HL-60/S4 treated with phorbol 12-myristate 13-acetate at 8.2 ng/mL for 4 days and 3 days (cell line): ENCODE measurements around the gene DDOST.
"Not testable (repeated sequence)": the region's sequence is repeated elsewhere in the genome, so short reads cannot be mapped to it uniquely, and the experiment has no call there.

ENCODE experiments used
- in situ Hi-C: fragments of 300-500 bp; cut with MboI; formaldehyde crosslinking; loops from 2 replicates; pipeline ENCODE4 v1.15.0; 2022; ENCODE audit warnings: low sequenced_read_pairs

The DDOST gene

DNA sequence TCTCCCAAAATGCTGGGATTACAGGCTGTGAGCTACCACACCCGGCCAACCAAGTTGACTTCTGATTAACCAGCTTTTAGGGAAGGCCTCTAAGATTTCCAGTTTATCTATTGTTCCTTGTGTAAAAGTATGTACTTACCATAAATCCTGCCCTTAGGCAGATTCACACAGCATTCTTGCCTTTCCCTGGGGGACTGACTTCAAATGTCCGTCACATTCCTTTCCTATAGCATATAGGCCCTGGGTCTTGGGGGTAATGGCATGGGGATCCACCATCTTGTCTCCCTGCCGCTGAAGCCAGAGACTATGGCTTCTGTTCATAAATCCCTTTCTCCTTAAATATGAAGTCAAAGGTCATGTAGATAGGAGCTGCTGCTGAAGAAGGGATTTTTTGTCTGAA lies 28.8 kb downstream of the DDOST start:
- in situ Hi-C loops: no loop called here

DNA sequence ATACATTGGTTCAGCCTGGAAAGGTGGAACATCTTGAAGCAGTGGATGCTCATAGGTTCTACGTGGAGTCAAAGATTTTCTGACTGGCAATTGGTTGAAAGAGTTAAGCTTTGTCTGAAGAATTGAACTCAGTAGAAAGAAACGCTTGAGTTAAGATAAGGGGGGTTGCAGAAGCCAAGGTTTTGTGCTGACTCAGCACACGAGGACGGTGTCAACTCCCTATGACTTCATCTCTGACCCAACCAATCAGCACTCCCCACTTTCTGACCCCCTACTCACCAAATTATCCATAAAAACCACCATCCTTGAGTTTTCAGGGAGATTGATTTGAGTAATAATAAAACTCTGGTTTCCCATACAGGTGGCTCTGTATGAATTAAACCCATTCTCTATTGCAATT lies 30.4 kb downstream of the DDOST start:
- in situ Hi-C loops: no loop called here

GRCh38 chr1:20626524-20626923 lies 34.6 kb downstream of the DDOST start:
- in situ Hi-C loops: no loop called here

- in situ Hi-C loops: no loop called here
Observed at GRCh38 chr1:20626098-20626427, 35.1 kb downstream of the DDOST start.

DNA sequence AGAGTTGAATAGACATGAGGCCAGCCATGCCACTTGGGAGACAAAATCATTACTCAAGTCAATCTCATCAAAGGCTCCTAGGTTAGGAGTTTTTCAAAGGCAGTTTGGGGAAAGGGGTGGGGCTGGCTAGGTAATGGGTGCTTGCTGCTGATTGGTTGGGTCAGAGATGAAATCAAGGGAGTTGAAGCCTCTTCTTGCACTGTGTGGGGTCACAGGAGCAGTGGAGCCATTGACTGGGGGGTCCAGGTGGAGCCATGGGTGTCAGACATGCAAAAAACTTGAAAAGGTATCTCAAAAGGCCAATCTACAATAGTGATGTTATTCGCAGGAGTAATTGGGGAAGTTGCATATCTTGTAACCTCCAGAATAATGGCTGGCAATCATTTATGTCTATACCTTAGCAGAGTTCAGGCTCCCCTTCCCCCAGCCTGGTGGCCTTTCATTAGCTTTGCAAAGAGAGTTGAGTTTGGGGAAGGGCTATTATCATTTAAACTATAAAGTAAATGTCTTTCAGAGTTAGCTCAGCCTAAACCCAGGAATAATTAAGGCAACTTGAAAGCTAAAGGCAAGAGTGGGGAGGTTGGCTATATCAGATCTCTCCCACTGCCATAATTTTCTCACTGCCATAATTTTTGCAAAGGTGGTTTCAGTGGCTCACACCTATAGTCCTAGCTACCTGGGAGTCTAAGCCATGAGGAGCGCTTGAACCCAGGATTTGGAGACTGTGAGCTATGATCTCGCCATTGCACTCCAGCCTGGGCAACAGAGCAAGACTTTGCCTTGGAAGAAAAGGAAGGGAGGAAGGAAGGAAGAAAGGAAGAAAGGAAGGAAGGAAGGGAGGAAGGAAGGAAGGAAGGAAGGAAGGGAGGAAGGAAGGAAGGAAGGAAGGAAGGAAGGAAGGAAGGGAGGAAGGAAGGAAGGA lies 35.7 kb downstream of the DDOST start:
- in situ Hi-C loops: no loop called here

GRCh38 chr1:20624709-20625108 lies 36.5 kb downstream of the DDOST start:
- in situ Hi-C loops: no loop called here

GRCh38 chr1:20621012-20621411 lies 40.2 kb downstream of the DDOST start:
- in situ Hi-C loops: no loop called here

DNA sequence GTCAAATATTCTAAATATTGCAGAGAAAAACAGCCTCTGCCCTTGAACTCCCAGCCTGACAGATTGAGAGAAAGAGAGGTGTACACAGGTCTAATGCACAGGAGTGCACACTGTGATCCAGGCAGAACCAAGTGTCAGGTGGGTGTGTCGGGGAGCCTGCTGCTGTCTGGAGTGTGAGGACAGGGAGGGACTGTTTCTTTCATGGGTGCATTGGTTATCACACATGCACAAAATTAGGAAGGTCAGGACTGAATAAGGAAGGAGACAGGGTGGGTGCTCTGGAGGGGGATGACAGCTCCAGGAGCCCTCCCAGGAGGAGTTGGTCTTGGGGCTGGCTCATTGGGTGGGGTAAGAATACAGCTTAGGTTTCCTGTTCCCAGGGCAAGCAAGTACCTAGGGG lies 41.2 kb downstream of the DDOST start:
- in situ Hi-C loops: no loop called here

- in situ Hi-C loops: no loop called here
Observed at GRCh38 chr1:20618550-20618949, 42.6 kb downstream of the DDOST start.

DNA sequence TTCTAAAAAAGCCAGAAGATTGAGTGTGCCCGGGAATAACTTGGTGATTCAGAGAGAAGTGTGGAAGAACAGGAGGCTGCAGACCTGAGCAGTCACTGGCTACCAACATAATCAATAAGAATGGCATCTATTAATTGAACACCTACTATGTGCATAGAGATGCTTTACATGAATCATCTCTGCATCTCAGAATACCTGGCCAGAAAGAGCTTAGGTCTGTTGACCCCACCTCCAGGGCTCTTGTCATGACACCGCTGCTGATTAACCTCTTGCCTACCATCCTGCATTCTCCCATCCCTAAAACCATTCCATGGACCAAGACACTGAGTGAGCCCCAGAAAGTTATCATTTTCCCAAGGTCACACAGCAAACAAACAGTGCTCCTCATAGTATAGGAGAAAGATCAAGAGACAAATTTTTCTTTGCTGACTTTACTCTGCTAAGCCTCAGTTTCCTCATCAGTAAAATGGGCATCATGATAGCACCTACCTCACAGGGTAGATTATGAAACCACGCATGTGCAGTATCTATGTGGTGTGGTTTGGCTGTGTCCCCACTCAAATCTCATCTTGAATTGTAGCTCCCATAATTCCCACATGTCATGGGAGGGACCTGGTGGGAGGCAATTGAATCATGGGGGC lies 44.2 kb downstream of the DDOST start:
- in situ Hi-C loops: no loop called here

DNA sequence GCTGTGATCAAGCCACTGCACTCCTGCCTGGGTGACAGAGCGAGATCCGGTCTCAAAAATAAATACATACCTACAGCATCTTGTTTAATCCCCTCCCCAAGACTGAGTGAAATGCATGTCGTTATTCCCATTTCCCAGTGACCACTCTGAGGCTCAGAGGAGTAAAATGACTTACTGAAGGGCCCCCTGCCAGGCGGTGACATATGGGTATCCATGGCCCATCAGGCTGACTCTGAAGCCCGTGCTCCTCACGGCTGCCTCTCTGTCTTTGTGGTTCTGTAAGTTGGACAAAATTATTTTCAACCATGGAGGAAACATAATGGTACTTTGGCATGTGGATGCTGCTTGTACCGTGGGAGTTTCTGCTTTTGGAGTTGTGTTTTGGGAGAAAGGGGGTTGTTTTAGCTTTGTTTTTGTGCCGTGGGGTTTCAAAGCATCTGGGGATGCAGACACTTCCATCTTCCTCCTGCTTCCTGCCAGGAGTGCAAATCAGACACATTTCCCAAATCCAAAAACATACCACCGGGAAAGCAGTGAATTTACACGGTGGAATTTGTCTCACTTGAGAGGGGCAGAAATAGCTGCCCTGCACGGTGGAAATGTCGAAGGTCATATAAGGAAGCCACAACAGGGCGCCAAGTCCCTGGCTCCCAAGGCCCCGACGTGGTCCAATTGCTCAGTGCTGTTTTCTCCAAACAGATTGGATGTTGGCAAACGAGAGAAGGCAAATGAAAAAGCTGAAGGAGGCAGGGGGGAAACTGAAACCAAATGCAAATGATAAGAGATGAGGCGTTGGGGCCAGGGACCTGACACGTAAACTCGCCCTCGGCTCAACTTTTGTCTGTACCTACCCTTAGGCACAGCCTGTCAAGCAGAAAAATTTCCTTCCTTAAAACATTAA lies 45.0 kb downstream of the DDOST start:
- in situ Hi-C loops: no loop called here

DNA sequence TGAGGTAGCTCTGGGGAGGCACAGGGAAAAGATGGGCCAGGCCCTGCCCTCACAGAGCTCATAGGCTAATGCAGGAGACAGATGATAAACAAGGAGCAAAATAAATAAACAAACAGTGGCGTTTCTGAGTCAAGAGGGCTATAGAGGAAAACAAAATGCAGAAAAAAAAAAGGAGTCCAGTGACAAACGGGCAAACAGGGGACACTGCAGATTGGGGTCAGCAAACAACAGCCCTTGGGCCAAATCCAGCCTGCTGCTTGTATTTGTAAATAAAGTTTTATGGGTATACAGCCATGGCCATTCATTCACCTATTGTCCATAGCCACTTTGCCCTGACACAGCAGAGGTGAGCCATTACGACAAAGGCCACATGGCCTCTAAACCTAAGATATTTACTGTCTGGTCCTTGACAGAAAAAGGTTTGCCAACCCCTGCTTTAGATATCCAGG lies 47.0 kb downstream of the DDOST start:
- in situ Hi-C loops: no loop called here

GRCh38 chr1:20612221-20612746 lies 48.9 kb downstream of the DDOST start:
- in situ Hi-C loops: no loop called here

GRCh38 chr1:20611652-20612051 lies 49.5 kb downstream of the DDOST start:
- in situ Hi-C loops: no loop called here

- in situ Hi-C loops: no loop called here
Observed at GRCh38 chr1:20610970-20611369, 50.2 kb downstream of the DDOST start.

GRCh38 chr1:20609541-20609940 lies 51.6 kb downstream of the DDOST start:
- in situ Hi-C loops: no loop called here

GRCh38 chr1:20606801-20607570 lies 54.2 kb downstream of the DDOST start:
- in situ Hi-C loops: not testable (repeated sequence)

DNA sequence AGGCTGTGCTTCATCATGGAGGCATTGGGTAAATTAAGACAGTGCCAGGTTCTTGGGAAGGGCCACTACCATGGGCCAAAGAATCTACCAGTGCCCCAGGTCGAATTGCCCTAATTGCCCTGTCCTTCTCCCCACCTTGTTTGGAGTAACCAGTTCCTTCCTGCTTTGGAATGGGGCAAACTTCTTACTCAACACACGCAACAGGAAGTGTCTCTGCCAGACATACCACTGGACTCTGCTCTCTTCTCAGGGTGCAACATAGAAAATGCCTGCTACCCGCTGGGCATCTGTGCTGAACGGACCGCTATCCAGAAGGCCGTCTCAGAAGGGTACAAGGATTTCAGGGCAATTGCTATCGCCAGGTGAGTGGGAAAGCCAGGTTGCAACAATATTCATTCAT lies 56.5 kb downstream of the DDOST start:
- in situ Hi-C loops: no loop called here

- in situ Hi-C loops: no loop called here
Observed at GRCh38 chr1:20603504-20604464, 57.4 kb downstream of the DDOST start.
